Left hindlimb (tissue), 1 donor: Measurements from ENCODE around the gene AGL.
A peak's percentile ranks its signal among the peaks of the same experiment; 100 is the strongest.
"Not testable (repeated sequence)": the region's sequence is repeated elsewhere in the genome, so short reads cannot be mapped to it uniquely, and the experiment has no call there.

ENCODE experiments used
- DNase-seq: peaks from one replicate; pipeline ENCODE4 v3.0.0-alpha.2; 2018

AGL gene

DNA sequence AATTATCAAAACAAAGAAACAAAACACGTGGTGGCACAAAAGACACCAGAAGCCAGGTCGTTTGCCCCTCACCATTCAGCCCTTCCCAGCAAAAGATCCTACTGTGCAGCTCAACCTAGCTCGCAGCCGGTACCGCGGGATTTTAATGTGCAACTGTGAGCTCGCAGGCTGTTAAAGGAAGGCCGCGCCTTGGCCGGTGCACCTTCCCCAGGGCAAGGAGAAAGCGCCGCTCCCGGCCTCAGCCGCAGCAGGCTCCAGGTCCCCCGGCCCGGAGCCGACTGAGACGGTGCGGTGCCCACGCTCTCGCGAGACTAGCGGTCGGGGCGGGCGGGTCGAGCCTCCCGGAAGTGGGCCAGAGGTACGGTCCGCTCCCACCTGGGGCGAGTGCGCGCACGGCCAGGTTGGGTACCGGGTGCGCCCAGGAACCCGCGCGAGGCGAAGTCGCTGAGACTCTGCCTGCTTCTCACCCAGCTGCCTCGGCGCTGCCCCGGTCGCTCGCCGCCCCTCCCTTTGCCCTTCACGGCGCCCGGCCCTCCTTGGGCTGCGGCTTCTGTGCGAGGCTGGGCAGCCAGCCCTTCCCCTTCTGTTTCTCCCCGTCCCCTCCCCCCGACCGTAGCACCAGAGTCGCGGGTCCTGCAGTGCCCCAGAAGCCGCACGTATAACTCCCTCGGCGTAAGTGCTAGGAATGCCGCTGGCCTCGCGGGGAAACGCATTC lies at the start of gene AGL:
Gene AGL (plus strand): TSS at position 618 of the 715 bp plus-strand sequence. CDS start 682 bp downstream, outside the sequence.
- peak; percentile 89 for DNase-seq

DNA sequence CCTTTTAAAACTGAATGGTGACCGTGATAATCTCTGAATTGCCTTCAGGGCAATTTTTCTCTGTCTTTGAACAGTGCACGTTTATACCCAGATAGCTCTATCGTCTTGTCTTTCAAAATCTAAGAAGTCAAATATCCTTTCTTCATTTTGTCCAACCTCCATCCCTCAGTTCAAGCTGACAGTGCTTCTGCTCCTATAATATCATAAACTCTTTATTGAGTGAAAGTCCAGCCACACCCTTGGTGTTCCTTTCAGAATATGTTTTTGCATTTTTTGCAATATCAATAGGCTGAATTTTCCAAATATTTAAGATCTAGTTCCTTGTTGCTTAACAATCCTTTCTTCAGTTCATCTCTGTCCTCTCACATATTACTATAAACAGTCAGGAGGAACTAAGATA lies 48.6 kb upstream of the AGL start:
- DNase-seq, result no peak

DNA sequence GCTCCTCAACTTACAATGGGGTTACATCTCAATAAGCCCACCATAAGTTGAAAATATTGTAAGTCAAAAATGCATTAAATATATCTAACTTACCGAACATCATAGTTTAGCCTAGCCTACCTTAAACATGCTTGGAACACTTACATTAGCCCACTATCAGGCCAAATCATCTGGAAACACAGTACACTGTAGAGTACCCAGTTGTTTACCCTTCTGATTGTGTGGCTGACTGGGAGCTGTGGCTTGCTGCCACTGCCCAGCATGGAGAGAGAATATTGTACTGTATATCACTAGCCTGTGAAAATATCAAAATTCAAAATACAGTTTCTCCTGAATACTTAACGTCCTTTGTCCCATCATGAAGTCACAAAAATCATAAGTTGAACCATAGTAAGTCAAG lies 43.3 kb upstream of the AGL start:
- DNase-seq, result no peak

GRCh38 chr1:99808391-99809115 lies 41.6 kb upstream of the AGL start:
- DNase-seq, result peak; percentile 62

GRCh38 chr1:99811075-99811474 lies 39.1 kb upstream of the AGL start:
- DNase-seq, result no peak

DNA sequence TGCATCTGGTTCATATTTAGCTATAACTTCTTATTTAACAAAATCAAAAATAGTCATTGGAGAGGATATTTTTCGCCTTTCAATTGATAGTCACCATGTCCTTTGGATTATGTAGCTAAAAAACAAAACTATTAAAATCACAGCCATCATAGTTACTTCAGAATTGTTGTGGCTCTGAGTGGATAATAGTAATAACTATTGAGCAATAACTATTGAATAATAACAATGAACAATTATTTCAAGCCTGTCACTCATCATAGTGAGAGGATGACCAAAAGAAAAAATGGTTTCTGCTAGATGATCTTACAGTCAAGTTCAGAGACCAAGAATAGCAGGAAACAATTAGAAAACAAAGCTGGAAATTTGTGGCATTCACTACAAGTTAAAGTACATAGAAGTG lies 38.4 kb upstream of the AGL start:
- DNase-seq, result no peak

DNA sequence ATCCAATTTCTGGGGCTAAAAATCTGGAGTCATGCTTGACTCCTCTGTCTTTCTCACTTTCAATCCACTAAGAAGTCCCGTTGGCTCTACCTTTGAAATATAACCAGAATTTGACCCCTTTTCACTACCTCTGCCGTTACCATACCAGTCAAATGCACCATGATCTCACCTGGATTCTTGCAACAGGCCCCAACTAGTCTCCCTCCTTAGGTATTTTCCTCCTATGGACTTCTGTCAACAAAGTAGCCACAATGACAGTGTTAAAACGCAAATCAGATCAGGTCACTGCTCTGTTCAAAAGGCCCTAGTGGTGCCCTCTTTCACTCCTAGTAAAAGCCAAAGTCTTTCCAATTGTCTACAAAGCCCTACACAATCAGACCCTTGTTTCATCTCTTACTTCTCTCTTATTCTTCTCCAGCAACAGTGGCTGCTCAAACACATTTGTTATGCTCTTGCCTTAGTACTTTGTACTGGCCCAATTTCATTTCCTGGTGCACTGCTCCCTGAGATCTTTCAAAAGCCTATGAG lies 35.7 kb upstream of the AGL start:
- no peak for DNase-seq

GRCh38 chr1:99816656-99817055 lies 33.5 kb upstream of the AGL start:
- DNase-seq, result no peak

DNA sequence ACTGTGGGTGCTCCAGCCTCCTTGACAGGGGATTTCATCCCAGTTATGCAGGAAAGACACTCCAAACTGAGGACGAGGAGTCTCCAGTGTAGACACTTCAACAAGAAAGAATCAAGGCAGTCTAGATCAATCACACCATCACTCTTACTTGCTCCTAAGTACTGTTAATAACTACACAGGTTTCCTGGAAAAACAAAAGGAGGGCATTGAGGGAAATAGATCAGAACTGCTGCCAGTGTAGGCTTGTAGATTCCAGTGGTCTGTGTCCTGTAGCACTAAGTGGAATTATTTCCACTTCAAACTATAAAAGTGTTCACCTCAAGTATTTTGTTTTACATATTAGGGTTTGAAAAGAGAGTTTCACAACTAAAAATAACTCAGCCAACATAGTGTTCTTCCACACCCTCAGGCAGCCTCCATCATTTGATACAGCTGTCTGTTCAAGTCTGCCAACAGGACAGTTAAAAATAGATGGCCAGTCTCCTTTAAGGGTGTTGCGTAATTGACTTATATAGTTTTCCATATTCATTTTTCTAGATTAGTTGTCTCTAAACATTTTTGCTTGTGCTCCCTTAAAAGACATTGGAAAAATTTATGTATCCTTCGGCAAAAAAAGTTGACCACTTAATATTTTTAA lies 32.0 kb upstream of the AGL start:
- no peak for DNase-seq

DNA sequence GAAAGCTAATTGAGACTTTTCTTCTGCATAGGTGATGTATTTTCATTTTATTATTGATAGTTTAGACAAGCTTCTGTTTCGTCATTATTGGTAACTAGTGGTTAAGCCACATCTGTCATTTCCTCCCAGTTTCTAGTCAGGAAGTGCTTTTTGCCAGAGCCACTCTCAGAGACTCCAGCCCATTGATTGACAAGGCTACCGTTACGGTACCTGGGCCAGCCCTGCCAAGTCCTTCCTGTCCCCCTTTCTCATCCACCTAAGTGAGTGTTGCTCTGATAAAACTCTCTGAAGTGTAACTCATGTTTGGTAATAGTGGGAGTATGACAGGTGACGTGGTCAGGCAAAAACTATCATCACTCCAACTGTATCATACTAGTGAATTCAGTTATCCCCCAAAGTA lies 29.6 kb upstream of the AGL start:
- DNase-seq, result no peak

DNA sequence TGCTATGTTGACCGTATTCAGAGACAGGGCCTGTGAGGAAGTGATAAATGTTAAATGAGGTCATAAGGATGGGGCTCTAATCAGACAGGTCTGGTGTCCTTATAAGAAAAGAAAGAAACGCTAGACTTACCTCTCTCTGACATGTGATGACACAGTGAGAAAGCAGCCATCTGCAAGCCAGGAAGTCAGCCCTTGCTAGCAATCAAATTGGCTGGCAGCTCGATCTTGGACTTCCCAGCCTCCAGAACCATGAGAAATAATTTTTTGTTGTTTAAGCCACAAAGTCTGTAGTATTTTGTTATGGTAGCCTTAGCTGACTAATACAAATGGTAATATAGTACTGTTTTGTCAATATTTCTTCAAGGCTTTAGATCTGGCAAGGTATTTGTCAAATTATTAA lies 25.1 kb upstream of the AGL start:
- DNase-seq, result no peak

GRCh38 chr1:99825702-99826101 lies 24.5 kb upstream of the AGL start:
- DNase-seq, result no peak

GRCh38 chr1:99827970-99828369 lies 22.2 kb upstream of the AGL start:
- no peak for DNase-seq

DNA sequence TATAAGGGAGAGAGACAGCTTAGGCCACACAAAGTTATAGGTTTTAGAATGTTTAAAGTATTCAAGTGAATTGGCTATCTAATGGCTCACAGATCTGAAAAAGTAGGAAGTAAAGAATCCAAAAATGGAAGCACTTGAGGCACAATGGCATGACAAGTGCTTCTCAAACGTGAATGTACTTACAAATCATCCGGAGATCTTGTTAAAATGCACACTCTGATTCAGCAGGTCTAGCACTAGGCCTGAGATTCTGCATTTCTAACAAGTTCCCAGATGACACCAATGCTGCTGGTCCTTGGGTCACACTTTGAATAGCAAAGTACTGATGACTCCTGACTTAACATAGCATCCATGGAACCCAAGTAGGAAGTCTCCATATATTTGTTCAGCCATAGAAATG lies 20.9 kb upstream of the AGL start:
- no peak for DNase-seq

DNA sequence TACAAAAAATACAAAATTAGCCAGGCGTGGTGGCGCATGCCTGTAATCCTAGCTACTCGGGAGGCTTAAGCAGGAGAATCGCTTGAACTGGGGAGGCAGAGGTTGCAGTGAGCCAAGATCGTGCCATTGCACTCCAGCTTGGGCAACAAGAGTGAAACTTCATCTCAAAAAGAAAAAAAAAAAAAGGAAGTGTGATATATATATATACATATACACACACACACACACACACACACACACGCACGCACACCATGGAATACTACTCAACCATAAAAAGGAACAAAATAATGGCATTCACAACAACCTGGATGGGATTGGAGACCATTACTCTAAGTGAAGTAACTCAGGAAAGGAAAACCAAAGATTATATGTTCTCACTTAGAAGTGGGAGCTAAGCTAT lies 16.2 kb upstream of the AGL start:
- DNase-seq, result not testable (repeated sequence)

DNA sequence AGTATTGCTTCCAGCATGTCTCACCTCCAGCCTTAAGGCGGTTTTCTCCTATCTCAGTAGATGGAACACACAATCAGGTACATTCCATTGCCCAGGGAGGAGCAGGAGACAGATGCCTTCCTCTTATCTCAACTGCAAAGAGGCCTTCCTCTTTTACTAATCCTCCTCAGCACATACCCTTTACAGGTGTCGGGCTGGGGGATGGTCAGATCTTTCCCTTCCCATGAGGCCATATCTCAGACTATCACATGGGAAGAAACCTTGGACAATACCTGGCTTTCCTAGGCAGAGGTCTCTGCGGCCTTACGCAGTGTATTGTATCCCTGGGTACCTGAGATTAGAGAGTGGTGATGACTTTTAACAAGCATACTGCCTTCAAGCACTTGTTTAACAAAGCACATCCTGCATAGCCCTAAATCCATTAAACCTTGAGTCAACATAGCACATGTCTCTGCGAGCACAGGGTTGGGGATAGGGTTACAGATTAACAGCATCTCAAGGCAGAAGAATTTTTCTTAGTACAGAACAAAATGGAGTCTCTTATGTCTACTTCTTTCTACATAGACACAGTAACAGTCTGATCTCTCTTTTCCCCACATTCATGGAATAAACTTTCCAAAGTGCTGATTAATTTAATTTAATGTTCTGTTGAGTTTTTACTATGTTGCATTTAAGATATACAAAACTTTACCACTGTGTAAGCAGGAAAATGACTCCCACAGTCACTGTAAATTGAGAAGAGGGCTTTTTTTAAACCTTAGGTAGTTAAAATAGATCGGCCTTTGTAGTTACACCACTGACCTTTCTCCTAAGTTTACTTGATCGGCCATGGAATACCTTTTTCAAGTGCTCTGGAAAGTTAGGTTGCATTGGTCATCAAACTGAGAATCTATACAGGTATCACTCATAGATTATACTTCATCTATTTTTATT lies 13.7 kb upstream of the AGL start:
- DNase-seq, result not testable (repeated sequence)

DNA sequence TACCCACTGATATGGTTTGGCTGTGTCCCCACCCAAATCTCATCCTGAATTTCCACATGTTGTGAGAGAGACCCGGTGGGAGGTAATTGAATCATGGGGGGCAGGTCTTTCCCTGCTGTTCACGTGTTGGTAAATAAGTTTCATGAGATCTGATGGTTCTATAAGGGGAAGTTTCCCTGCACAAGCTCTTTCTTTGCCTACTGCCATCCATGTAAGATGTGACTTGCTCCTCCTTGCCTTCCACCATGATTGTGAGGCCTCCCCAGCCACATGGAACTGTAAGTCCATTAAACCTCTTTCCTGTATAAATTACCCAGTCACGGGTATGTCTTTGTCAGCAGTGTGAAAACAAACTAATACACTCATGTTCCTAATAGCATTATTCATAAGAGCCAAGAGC lies 9.8 kb upstream of the AGL start:
- not testable (repeated sequence) for DNase-seq

- DNase-seq, result no peak
Measured at GRCh38 chr1:99843760-99844159, 6.4 kb upstream of the AGL start.

DNA sequence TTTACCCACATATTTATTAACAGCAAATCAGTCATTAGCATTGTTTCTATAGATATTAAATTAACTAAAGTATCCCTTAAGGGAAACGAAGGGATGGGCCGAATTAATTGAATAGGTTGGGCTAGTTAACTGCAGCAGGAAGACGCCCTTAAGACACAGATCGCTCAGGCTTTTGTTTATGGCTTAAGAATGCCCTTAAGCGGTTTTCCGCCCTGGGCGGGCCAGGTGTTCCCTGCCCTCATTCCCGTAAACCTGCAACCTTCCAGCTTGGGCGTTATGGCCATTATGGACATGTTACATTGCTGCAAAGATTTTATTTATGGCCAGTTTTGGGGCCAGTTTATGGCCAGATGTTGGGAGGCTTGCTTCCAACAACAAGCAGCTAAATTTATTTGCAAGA lies 5.0 kb upstream of the AGL start:
- not testable (repeated sequence) for DNase-seq

GRCh38 chr1:99849413-99849743 lies 783 bp upstream of the AGL start:
- DNase-seq, result no peak

GRCh38 chr1:99850459-99851291 lies 514 bp downstream of the AGL start:
- no peak for DNase-seq
